ENCODE data around the gene DOCK7. TPM values are rescaled to one million over a fixed set of nuclear protein-coding genes. Genes with fewer than 3 reads are reported as not detected.
A peak's percentile ranks its signal among the peaks of the same experiment; 100 is the strongest.

DOCK7 gene
- total and polyA plus RNA-seq, 2 of the 13 experiments (the other 11 are each of a cell fraction or from before 2014, with no cell fraction given) = 45.7 to 67.2 TPM

- no peak for TF ChIP-seq ZBTB8A (CRISPR knock-in tag; IDR thresholded peaks at IDR 0.05; ENCODE audit: borderline replicate concordance, low read depth)
- no peak for TF ChIP-seq DMTF1 (CRISPR knock-in tag; IDR thresholded peaks at IDR 0.05)
- TF ChIP-seq SMYD3 (CRISPR knock-in tag; IDR thresholded peaks at IDR 0.05) = 0 out of 2 replicates have a peak, but pooled peaks have one; percentile 7
- TF ChIP-seq SOX13 (IDR thresholded peaks at IDR 0.05) = no peak
- 0 out of 4 replicates have a peak, but pooled peaks of 1 of the 2 experiments have one; percentile 18 for TF ChIP-seq SOX13 (CRISPR knock-in tag; conservative IDR thresholded peaks at IDR 0.05 in 1 of 2, IDR thresholded peaks at IDR 0.05 in 1 of 2)
- TF ChIP-seq FLYWCH1 (CRISPR knock-in tag; IDR thresholded peaks at IDR 0.05) = no peak
- TF ChIP-seq ZNF790 (CRISPR knock-in tag; IDR thresholded peaks at IDR 0.05; ENCODE audit: borderline replicate concordance) = no peak
- no peak for TF ChIP-seq ZNF546 (CRISPR knock-in tag; conservative IDR thresholded peaks at IDR 0.05)
- 0 out of 2 replicates have a peak, but pooled peaks have one; percentile 47 for TF ChIP-seq YEATS4 (CRISPR knock-in tag; IDR thresholded peaks at IDR 0.05; ENCODE audit: borderline replicate concordance)
- peak; percentile 39; the same call in 1 of the 2 replicates for TF ChIP-seq ZNF772 (CRISPR knock-in tag; IDR thresholded peaks at IDR 0.05)
- no peak for TF ChIP-seq MAFF (IDR thresholded peaks at IDR 0.05; ENCODE audit: low read depth, low read length)
- no peak for TF ChIP-seq EHMT2 (IDR thresholded peaks at IDR 0.05; ENCODE audit: borderline replicate concordance, low read depth, low read length)
- no peak for TF ChIP-seq CREB3 (CRISPR knock-in tag; IDR thresholded peaks at IDR 0.05)
- TF ChIP-seq ZSCAN31 (CRISPR knock-in tag; IDR thresholded peaks at IDR 0.05; ENCODE audit: low read depth) = no peak
- TF ChIP-seq PAX8 (CRISPR knock-in tag; IDR thresholded peaks at IDR 0.05; ENCODE audit: borderline replicate concordance) = no peak
- TF ChIP-seq NFIC (IDR thresholded peaks at IDR 0.05; ENCODE audit: low read length) = no peak; the same call in 1 of the 2 replicates
- TF ChIP-seq SOX6 (IDR thresholded peaks at IDR 0.05) = no peak
- peak; percentile 27; the same call in 1 of the 2 replicates for TF ChIP-seq SOX6 (CRISPR knock-in tag; IDR thresholded peaks at IDR 0.05)
- no peak for TF ChIP-seq CENPT (CRISPR knock-in tag; IDR thresholded peaks at IDR 0.05; ENCODE audit: low read depth)
- no peak for TF ChIP-seq ZNF543 (CRISPR knock-in tag; IDR thresholded peaks at IDR 0.05)
- TF ChIP-seq SUZ12 (IDR thresholded peaks at IDR 0.05; ENCODE audit: low read depth, low read length) = no peak
- TF ChIP-seq ZNF781 (CRISPR knock-in tag; IDR thresholded peaks at IDR 0.05; ENCODE audit: borderline replicate concordance, not compliant biosample characterization) = no peak
- TF ChIP-seq GZF1 (CRISPR knock-in tag; IDR thresholded peaks at IDR 0.05) = no peak
- TF ChIP-seq EP300 (IDR thresholded peaks at IDR 0.05; ENCODE audit: low read depth in 2 of 2, low read length in 2 of 2) = peak in 1 of 2 experiments; percentile 34; a peak in 1 of 4 replicates
- no peak for TF ChIP-seq EP300 (CRISPR knock-in tag; IDR thresholded peaks at IDR 0.05; ENCODE audit: borderline replicate concordance)
- TF ChIP-seq HHEX (CRISPR knock-in tag; IDR thresholded peaks at IDR 0.05) = no peak
- TF ChIP-seq CSRNP1 (CRISPR knock-in tag; IDR thresholded peaks at IDR 0.05) = no peak
Observed at GRCh38 chr1:62691062-62691844, 3.1 kb upstream of the DOCK7 start (continued).

Measured in HepG2 (cell line).